Peyer's patch (tissue), 4 donors: ENCODE data around the gene NANOS2. TPM values are rescaled to one million over a fixed set of nuclear protein-coding genes. Genes with fewer than 3 reads are reported as not detected.

Experiments used
- DNase-seq, 3 donors: peaks; one replicate each; pipeline ENCODE4 v3.0.0-alpha.2; 2017 to 2019
- H3K27ac ChIP-seq, 4 donors: fragments of 200-600 bp; sonication (generic); one replicate each; pipeline ENCODE4 v1.5.1; 2016 to 2019
- H3K27me3 ChIP-seq, 2 donors: fragments of 200-600 bp; sonication (generic); one replicate each; pipeline ENCODE4 v1.5.1; 2019
- H3K36me3 ChIP-seq, 3 donors: fragments of 200-600 bp; sonication (generic); one replicate each; pipeline ENCODE4 v1.5.1; 2016 to 2019
- H3K4me1 ChIP-seq, 4 donors: fragments of 200-600 bp; sonication (generic); one replicate each; pipeline ENCODE4 v1.5.1; 2016 to 2019
- H3K4me3 ChIP-seq, 4 donors: fragments of 200-600 bp; sonication (generic); 1 replicate in 3 of 4; 2 replicates in 1 of 4; pipeline ENCODE4 v1.5.1; 2016 to 2019; ENCODE audit warnings: mild to moderate bottlenecking in 1 of 4
- H3K9me3 ChIP-seq, 4 donors: fragments of 200-600 bp; sonication (generic); one replicate each; pipeline ENCODE4 v1.5.1; 2016 to 2019; ENCODE audit warnings: mild to moderate bottlenecking in 1 of 4
- POLR2A ChIP-seq, 2 donors: fragments of 450-650 bp; IDR thresholded peaks; one replicate each; pipeline ENCODE4 v1.5.1; 2017; ENCODE audit warnings: antibody characterized with exemption in 2 of 2, mild to moderate bottlenecking in 2 of 2, moderate library complexity in 2 of 2
- total RNA-seq, 4 donors: library from RNA; depleted of rRNA; stranded (reverse); fragments of >200 nt; gene quantifications; one replicate each; pipeline ENCODE4 v1.1.0, GENCODE V29; 2016
- TF ChIP-seq, protein P1 (sequence below), 6 experiments: fragments of 450-650 bp in 4 of 6; fragments of 200-600 bp in 2 of 6; sonication (generic) in 1 of 6; IDR thresholded peaks; one replicate each; pipeline ENCODE4 v1.5.1; 2017 to 2019; ENCODE audit warnings: antibody characterized with exemption in 6 of 6, mild to moderate bottlenecking in 3 of 6, moderate library complexity in 1 of 6

Gene NANOS2
- total RNA-seq, 4 donors from 2014 or later: not detected

DNA sequence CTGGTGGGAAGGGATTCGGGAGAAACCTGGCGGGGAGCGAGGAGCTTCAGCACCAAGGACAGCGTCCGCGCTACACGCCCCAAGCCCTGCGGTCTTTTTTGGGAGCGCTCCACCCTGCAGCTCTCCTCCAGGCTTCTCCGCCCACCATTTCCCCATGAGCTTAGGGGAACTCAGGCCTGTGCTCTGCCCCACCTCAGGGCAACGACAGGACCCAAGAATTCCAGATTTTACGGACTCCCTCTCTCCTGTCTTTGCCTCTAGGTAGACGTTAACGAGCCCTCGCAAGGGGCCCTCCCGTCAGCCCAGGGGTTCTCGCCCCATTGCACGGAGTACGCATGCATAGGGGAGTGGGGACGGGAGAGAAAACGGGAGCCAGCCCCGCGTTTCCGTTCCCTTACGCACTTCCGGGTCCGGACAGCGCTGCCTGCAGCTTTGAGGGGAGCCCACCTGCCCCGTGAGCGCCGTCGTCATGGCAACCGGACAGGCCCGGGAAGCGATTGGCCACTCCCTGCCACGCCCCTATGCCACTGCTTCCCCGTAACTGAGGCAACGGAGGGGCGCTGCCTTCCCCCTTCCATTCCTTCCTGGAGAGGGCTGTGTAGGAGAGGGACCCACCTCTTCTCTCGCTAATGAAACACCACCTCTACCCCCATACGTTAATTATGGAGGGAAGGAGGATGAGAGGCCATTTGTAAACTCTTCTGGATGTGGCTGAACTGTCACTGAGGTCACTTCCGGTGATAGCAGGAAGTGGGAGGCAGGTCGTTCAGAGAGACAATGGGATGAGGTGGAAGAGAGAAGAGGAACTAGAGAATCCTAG is 38.3 kb upstream of the NANOS2 start:
- Histone ChIP-seq H3K36me3 (no peaks in the 10 kb centered on the region), H3K27ac (no peak overlapping the region), H3K4me1 (peaks cover 0 to 7% (median 3%) of the 10 kb centered on the region in 4 donors), H3K4me3 (peak overlapping the region in 3 of 4 donors; percentile 18 to 29 (median 25)), H3K27me3 (no peaks in the 10 kb centered on the region), H3K9me3 (peaks cover 0 to 7% (median 0%) of the 10 kb centered on the region in 4 donors)
- no peak for TF ChIP-seq POLR2A (IDR thresholded peaks at IDR 0.05)
- TF ChIP-seq, protein P1, sequence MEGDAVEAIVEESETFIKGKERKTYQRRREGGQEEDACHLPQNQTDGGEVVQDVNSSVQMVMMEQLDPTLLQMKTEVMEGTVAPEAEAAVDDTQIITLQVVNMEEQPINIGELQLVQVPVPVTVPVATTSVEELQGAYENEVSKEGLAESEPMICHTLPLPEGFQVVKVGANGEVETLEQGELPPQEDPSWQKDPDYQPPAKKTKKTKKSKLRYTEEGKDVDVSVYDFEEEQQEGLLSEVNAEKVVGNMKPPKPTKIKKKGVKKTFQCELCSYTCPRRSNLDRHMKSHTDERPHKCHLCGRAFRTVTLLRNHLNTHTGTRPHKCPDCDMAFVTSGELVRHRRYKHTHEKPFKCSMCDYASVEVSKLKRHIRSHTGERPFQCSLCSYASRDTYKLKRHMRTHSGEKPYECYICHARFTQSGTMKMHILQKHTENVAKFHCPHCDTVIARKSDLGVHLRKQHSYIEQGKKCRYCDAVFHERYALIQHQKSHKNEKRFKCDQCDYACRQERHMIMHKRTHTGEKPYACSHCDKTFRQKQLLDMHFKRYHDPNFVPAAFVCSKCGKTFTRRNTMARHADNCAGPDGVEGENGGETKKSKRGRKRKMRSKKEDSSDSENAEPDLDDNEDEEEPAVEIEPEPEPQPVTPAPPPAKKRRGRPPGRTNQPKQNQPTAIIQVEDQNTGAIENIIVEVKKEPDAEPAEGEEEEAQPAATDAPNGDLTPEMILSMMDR (IDR thresholded peaks at IDR 0.05): no peak
- peak in 1 of 3 donors; percentile 56 for DNase-seq

DNA sequence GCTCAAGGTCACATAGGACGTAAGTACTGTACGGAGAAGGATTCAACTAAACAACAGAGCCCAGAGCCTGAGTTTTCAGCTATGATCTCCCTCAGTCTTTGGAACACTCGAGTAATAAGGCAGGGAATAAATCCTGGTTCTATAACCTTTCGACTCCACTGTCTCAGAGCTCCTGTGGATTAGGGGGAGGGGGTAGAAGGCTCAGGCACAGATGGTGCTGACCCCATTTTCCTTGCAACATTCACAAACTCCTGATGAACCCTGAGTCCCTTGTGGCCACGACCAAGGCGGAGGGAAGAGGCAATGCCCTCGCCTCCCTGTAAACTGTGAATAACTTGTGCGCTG is 37.7 kb upstream of the NANOS2 start:
- Histone ChIP-seq H3K36me3 (no peaks in the 10 kb centered on the region), H3K27ac (no peak overlapping the region), H3K4me1 (peaks cover 0 to 7% (median 3%) of the 10 kb centered on the region in 4 donors), H3K4me3 (no peak overlapping the region), H3K27me3 (no peaks in the 10 kb centered on the region), H3K9me3 (peaks cover 0 to 7% (median 0%) of the 10 kb centered on the region in 4 donors)
- TF ChIP-seq, protein P1 (IDR thresholded peaks at IDR 0.05): no peak
- no peak for TF ChIP-seq POLR2A (IDR thresholded peaks at IDR 0.05)
- no peak for DNase-seq

DNA sequence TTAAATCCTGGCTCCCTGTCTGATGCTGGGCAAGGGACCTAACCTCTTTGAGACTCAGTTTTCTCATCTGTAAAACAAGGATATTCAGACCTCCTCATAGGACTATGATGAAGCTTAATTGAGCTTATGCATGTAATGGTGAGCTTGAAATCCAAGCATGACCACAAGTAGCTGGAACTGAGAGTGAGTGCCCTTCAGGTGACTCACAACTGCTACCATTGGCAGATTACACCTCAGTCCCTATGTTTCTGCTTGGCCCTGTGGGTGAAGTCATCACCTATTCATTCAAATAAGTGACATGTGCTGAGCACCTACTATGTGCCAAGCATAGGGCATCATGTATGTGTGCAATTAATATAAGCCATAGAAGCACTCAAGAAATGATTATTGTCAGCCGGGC is 33.3 kb upstream of the NANOS2 start:
- Histone ChIP-seq H3K36me3 (no peaks in the 10 kb centered on the region), H3K4me3 (no peak overlapping the region), H3K9me3 (peaks cover 0 to under 1% (median 0%) of the 10 kb centered on the region in 4 donors), H3K4me1 (peaks cover 0 to 6% (median 2%) of the 10 kb centered on the region in 4 donors), H3K27ac (no peak overlapping the region), H3K27me3 (no peaks in the 10 kb centered on the region)
- no peak for TF ChIP-seq POLR2A (IDR thresholded peaks at IDR 0.05)
- TF ChIP-seq, protein P1 (IDR thresholded peaks at IDR 0.05): no peak
- no peak for DNase-seq

DNA sequence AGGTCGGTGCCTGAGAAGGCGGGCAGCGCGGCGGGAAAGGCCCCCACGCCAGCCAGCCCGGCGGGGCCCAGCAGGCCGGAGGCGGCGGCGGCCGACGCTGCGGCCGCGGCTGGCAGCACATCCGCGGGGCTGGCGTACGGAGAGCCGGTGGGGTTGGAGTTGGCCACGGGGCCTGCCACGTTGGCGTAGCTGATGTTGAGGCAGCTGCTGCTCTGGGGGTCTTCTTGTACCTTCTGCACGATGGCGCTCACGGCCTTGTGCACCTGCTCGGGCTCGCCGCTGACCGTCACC is 25.9 kb upstream of the NANOS2 start:
- Histone ChIP-seq H3K4me3 (no peak overlapping the region), H3K27me3 (no peaks in the 10 kb centered on the region), H3K4me1 (no peaks in the 10 kb centered on the region), H3K36me3 (no peaks in the 10 kb centered on the region), H3K9me3 (no peaks in the 10 kb centered on the region), H3K27ac (no peak overlapping the region)
- TF ChIP-seq, protein P1 (IDR thresholded peaks at IDR 0.05): no peak
- no peak for TF ChIP-seq POLR2A (IDR thresholded peaks at IDR 0.05)
- DNase-seq: no peak

DNA sequence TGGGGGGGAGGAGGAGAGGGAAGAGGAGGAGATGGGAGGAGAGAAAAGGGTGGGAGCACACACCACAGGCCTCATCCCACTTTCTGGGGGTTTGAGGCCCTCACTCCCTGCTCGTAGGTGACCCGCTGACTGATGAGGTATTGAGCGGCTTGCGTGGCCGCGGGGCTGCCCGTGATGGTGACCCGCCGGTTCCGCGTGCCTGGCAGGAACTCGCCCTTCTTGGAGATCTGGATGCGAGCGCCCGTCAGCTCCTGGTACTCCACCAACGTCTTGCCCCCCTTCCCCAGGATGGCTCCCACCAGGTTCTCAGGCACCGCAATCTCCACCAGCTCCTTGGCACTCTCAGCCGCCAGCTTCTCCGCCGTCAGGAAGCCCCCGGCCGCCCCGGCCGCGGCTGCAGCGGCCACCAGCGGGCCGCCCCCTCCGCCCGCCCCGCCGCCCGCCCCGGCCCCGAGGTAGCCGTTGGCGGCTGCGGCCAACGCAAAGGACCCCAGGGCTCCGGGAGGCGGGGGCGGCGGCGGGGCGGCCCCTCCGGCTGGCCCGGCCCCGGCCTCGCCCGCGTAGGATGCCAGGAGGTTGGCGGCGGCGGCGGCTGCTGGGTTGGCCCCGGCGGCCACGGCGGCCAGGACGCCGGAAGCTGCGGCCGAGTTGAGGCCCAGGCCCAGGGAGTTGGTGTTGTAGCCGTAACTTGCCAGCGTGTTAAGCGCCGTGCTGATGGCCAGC is 25.4 kb upstream of the NANOS2 start:
- Histone ChIP-seq H3K9me3 (no peaks in the 10 kb centered on the region), H3K4me3 (no peak overlapping the region), H3K36me3 (no peaks in the 10 kb centered on the region), H3K27me3 (no peaks in the 10 kb centered on the region), H3K4me1 (no peaks in the 10 kb centered on the region), H3K27ac (no peak overlapping the region)
- TF ChIP-seq POLR2A (IDR thresholded peaks at IDR 0.05): no peak
- TF ChIP-seq, protein P1 (IDR thresholded peaks at IDR 0.05): no peak
- no peak for DNase-seq
